SU-DHL-6 (cell line): ENCODE results near the gene OR7C1.
"Not testable (repeated sequence)": the region's sequence is repeated elsewhere in the genome, so short reads cannot be mapped to it uniquely, and the experiment has no call there.

Experiments used
- H2AFZ ChIP-seq: fragments of 200-600 bp; sonication (generic); 2 replicates; pipeline ENCODE4 v1.6.1; 2014; ENCODE audit warnings: low read depth, mild to moderate bottlenecking, moderate library complexity, mixed read lengths, antibody characterized with exemption, low read length; ENCODE audit not compliant: severe bottlenecking
- H3F3A ChIP-seq: fragments of 200-600 bp; shearing (Covaris generic); 2 replicates; pipeline ENCODE4 v1.6.0; 2016; ENCODE audit warnings: antibody characterized with exemption, mild to moderate bottlenecking; ENCODE audit not compliant: insufficient read depth
- H3K27ac ChIP-seq: fragments of 200-600 bp; sonication (generic); 2 replicates; pipeline ENCODE4 v1.5.1; 2016; ENCODE audit warnings: low read depth, mild to moderate bottlenecking, low read length, moderate library complexity, mixed read lengths
- H3K27me3 ChIP-seq: fragments of 200-600 bp; sonication (generic), shearing (Covaris generic); 2 replicates; pipeline ENCODE4 v1.6.0; 2014; ENCODE audit warnings: mild to moderate bottlenecking, low read length
- H3K36me3 ChIP-seq: fragments of 200-600 bp; sonication (generic); 2 replicates; pipeline ENCODE4 v1.6.1; 2014; ENCODE audit warnings: mild to moderate bottlenecking, low read length, mixed read lengths
- H3K4me2 ChIP-seq: fragments of 300-600, 200-600 bp; shearing (Covaris generic), sonication (generic); 2 replicates; pipeline ENCODE4 v1.6.0; 2014; ENCODE audit warnings: low read length, low read depth, mild to moderate bottlenecking; ENCODE audit not compliant: poor library complexity, severe bottlenecking
- H3K4me3 ChIP-seq: fragments of 200-600 bp; sonication (generic); 2 replicates; pipeline ENCODE4 v1.5.1; 2014; ENCODE audit warnings: antibody characterized with exemption, low read length, mild to moderate bottlenecking, mixed read lengths; ENCODE audit not compliant: insufficient read depth, poor library complexity, severe bottlenecking
- H3K79me2 ChIP-seq: fragments of 200-600 bp; sonication (generic); 2 replicates; pipeline ENCODE4 v1.6.1; 2014; ENCODE audit warnings: mild to moderate bottlenecking, low read length, moderate library complexity; ENCODE audit not compliant: insufficient read depth
- H3K9ac ChIP-seq: fragments of 200-600 bp; sonication (generic); 2 replicates; pipeline ENCODE4 v1.7.0; 2014; ENCODE audit warnings: mild to moderate bottlenecking, low read length
- H3K9me2 ChIP-seq: fragments of 200-600 bp; sonication (generic); replicated peaks from 2 replicates; pipeline ENCODE4 v1.6.1; 2014; ENCODE audit warnings: low read length; ENCODE audit not compliant: insufficient read depth
- H3K9me3 ChIP-seq: fragments of 200-600 bp; sonication (generic); 2 replicates; pipeline ENCODE4 v1.6.1; 2014; ENCODE audit warnings: low read length, mixed read lengths; ENCODE audit not compliant: insufficient read depth
- H4K20me1 ChIP-seq: fragments of 200-600 bp; sonication (generic); 2 replicates; pipeline ENCODE4 v1.6.1; 2014; ENCODE audit warnings: low read depth, mild to moderate bottlenecking, antibody characterized with exemption, low read length, moderate library complexity, mixed read lengths
- CTCF ChIP-seq: fragments of 200-600 bp; sonication (generic); IDR thresholded peaks from one replicate; pipeline ENCODE4 v1.5.1; 2017; ENCODE audit warnings: antibody characterized with exemption, mild to moderate bottlenecking, low read length, moderate library complexity; ENCODE audit not compliant: insufficient read depth, poor library complexity, severe bottlenecking
- EZH2phosphoT487 ChIP-seq: fragments of 200-600 bp; sonication (generic), shearing (Covaris generic); conservative IDR thresholded peaks from 2 replicates; pipeline ENCODE4 v1.6.1; 2018; ENCODE audit warnings: mild to moderate bottlenecking, antibody characterized with exemption, low read length, moderate library complexity, mixed read lengths

Gene OR7C1

GRCh38 chr19:14782626-14783409, 52.2 kb downstream of the OR7C1 start:
- no peak for TF ChIP-seq EZH2phosphoT487
- no peak for TF ChIP-seq CTCF
- no peaks in the 10 kb centered on the region for H3K79me2 ChIP-seq
- H2AFZ ChIP-seq: no peak overlapping the region
- no peak overlapping the region for H3K27ac ChIP-seq
- no peaks in the 10 kb centered on the region for H4K20me1 ChIP-seq
- H3K36me3 ChIP-seq: no peaks in the 10 kb centered on the region
- no peak overlapping the region for H3K4me3 ChIP-seq
- H3K4me2 ChIP-seq: no peak overlapping the region
- H3K9me2 ChIP-seq: no peaks in the 10 kb centered on the region
- H3K9ac ChIP-seq: no peak overlapping the region
- no peaks in the 10 kb centered on the region for H3K9me3 ChIP-seq
- no peaks in the 10 kb centered on the region for H3F3A ChIP-seq
- no peaks in the 10 kb centered on the region for H3K27me3 ChIP-seq

- H3K27me3 ChIP-seq, H3K79me2 ChIP-seq, H3K9ac ChIP-seq, H2AFZ ChIP-seq, H3K36me3 ChIP-seq, H3K4me2 ChIP-seq, H3F3A ChIP-seq, H4K20me1 ChIP-seq, H3K9me3 ChIP-seq, H3K27ac ChIP-seq, H3K9me2 ChIP-seq, H3K4me3 ChIP-seq: not testable (repeated sequence)
Observed at GRCh38 chr19:14781713-14782536, 53.1 kb downstream of the OR7C1 start.

GRCh38 chr19:14780622-14781225, 54.3 kb downstream of the OR7C1 start:
- H3K4me3 ChIP-seq, H3K27ac ChIP-seq, H3K36me3 ChIP-seq, H3K4me2 ChIP-seq, H3K9me2 ChIP-seq, H3F3A ChIP-seq, H4K20me1 ChIP-seq, H3K79me2 ChIP-seq, H3K9me3 ChIP-seq, H2AFZ ChIP-seq, H3K27me3 ChIP-seq, H3K9ac ChIP-seq: not testable (repeated sequence)

- Histone ChIP-seq H2AFZ (no peak overlapping the region), H3K79me2 (no peaks in the 10 kb centered on the region), H3K4me2 (no peak overlapping the region), H3K9me2 (no peaks in the 10 kb centered on the region), H3F3A (no peaks in the 10 kb centered on the region), H3K36me3 (no peaks in the 10 kb centered on the region), H3K9ac (no peak overlapping the region), H4K20me1 (no peaks in the 10 kb centered on the region), H3K4me3 (no peak overlapping the region), H3K27me3 (no peaks in the 10 kb centered on the region), H3K9me3 (no peaks in the 10 kb centered on the region), H3K27ac (no peak overlapping the region)
- TF ChIP-seq CTCF (no peak), EZH2phosphoT487 (no peak)
Observed at GRCh38 chr19:14779151-14779550, 55.8 kb downstream of the OR7C1 start.

GRCh38 chr19:14778110-14778845, 56.7 kb downstream of the OR7C1 start, which contains the start of gene ADGRE2:
ADGRE2 (minus strand) TSS chr19:14778560; CDS start chr19:14776756, 1,804 bp downstream.
- not testable (repeated sequence) for H3K9me2 ChIP-seq, H3K79me2 ChIP-seq, H3K27ac ChIP-seq, H3K27me3 ChIP-seq, H3K4me2 ChIP-seq, H3K36me3 ChIP-seq, H3K4me3 ChIP-seq, H3K9me3 ChIP-seq, H2AFZ ChIP-seq, H3K9ac ChIP-seq, H4K20me1 ChIP-seq, H3F3A ChIP-seq
